ENCODE results near the gene EGFL7.

EGFL7 gene

DNA sequence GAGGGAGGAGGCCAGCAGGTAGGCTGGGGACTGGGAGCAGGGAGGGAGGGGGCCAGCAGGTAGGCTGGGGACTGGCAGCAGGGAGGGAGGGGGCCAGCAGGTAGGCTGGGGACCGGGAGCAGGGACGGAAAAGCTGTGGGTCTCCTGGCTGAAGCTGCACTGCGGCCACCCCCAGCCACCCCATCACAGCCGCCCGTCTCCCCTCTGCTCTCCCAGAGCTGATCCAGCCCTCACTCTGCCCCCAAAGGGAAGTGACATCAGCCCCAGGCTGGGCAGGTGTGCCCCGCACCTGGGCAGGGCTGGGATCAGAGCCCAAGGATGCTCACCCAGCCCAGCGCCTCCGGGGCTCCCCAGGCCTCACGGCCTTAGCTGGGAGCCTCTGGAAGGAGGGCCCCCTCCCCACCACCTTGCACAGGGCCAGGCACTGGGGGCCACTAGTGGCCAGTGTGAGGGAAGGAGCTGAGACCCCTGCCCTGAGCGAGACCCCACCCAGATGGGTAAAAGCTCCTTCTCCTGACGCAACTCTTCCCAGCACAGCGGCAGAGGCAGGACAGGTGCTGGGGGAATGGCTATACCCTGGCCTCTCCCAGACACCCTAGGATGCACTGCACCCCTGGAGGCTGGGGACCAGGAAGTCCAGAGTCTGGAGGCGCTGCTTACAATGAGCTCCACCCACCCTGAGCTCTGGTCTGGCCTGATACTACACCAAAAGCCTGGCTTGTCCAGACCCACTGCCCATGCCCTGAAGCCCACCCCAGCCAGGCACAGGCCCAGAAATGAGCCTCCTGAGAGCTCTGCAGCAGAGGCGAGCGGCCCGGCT lies 13.0 kb downstream of the EGFL7 start:
- DNase-seq = no peak

GRCh38 chr9:136676297-136676794 lies 13.6 kb downstream of the EGFL7 start:
- no peak for DNase-seq

DNA sequence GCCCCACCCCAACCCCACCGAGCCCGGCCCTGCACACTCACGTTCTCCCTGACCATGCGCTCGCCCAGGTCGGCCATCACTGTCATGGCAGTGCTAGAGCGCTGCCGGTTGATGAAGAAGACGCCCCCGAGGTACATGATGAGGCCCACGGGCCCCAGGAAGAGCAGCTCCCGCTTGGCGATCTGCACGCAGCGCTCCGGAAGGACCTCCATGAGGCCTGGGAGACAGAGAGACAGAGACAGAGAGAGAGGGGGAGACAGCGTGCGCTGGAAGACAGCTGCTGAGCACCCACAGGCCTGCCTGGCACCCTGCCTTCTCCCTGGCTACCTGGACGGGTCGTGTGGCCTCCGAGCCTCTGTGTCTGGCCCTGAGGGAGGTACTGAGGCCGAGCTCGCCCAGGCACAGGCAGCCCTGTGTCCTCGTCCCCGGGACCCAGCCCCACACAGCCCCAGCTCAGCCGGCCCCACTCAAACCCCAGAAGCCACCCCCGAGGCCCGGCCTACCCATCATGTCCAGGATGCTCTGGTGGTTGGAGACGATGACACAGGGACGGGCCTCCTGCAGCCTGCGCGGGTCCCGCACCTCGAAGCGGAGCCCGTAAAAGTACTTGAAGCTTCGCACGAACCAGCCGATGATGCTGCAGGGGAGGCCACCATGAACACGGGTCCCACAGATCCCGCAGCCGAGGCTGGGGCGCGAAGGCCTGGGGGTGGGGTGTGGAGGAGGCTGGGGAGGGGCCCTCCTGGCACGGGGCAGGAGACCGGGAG lies 14.4 kb downstream of the EGFL7 start:
- DNase-seq = no peak

DNA sequence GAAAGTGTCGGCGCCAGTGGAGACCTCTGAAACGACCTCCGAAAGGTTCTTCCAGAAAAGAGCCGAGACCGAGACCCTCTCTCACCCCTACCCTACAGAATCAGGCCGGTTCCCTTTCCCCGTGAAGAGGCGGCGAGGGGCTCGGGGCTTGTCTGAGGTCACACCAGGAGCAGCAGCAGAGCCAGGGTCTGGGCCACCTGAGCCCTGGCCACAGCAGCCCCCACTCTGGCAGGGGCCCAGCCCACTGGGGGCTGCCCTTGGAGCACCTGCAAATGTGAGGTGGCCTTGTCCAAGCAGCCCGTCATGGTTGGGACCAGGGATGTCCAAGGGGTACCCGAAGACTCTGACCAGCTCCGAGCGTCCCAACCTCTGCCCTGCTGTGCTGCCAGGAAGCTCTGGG lies 15.3 kb downstream of the EGFL7 start:
- no peak for DNase-seq

DNA sequence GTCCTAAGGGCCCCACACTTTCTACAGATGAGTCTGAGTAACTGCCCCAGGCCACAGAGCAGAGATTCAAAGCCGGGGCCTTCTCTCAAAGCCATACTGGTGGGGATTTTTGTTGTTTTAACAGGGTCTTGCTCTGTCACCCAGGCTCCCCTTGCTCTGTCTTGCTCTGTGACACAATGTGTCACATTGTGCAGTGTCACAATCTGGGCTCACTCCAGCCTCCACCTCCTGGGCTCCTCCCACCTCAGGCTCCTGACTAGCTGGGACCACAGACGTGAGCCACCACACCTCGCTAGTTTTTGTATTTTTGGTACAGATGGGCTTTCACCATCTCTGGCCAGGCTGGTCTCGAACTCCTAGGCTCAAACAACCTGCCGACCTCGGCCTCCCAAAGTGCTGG lies 15.9 kb downstream of the EGFL7 start:
- no peak for DNase-seq

DNA sequence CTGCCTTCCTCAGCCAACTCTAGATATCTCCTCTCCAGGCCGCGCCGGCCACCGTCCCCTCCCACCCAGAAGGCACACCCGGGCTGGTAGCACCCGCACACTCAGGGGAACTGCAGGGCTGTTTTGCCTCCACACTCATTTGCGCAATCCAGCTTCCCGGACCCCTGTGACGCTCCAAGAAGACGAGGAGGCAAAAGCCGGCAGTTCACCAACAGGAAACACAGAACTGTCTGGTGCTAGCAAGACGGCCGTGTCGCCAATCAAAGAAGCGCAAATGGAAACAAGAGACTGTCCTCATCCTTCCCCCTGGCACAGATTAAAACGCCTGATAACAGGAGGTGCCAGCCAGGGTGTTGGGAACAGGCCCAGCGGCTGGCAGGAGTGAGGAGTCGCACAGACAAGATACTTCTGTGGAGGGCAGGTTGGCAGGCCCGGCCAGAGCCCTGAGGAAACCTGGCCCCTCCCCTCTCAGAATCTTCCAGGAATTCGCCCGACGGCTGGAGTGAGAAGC lies 16.8 kb downstream of the EGFL7 start:
- DNase-seq = no peak

GRCh38 chr9:136681029-136681428 lies 18.3 kb downstream of the EGFL7 start:
- no peak for DNase-seq

- no peak for DNase-seq
These were observed 19.4 kb downstream of the EGFL7 start for GRCh38 chr9:136681945-136682699.

DNA sequence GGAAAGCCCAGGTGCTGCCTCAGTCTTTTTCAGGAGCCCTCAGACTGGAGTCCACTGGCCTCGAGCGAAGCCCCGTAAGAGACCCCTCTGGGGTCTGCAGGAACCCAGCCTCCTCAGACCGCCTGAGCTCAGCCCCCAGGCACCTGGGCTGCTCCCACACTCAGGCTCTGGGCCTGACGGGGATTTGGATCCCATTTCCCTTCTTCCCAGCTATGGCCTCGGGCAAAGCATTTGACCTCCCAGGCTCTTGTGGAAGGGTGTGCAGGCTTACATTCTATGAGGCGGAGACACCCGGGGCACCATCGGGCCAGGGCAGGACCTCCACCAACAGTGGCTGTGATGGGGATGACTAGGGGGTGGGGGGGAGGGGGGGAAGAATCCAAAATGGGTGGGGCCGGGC lies 20.0 kb downstream of the EGFL7 start:
- no peak for DNase-seq

DNA sequence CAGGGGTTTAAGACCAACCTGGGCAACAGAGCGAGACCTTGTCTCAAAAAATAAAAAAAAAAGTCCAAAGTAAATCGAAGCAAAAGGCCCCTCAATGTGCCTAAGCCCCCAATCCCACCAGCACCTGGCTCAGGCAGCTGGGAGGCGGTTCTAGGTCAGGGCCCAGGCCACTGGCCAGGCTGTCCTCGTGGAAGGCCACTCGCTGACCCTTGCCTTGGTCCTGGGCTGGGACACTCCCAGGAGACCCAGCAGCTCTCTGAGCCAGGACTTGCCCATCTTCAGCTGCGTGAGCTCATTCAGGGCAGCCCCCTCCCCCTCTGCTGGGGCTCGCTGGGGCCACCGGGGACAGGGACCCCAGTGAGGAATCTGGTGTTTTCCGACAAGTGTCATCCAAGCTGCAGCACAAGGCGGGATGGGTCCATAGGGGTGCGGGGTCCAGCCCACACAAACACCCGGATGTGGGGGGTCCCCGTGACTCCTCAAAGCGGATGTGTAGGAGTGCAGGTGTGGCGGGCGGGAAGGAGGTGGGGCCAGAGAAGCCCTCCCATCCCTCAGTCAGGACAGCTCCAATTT lies 20.5 kb downstream of the EGFL7 start:
- DNase-seq = no peak

GRCh38 chr9:136683755-136684154 lies 21.0 kb downstream of the EGFL7 start:
- DNase-seq = no peak

- DNase-seq = no peak
These were observed 21.6 kb downstream of the EGFL7 start for GRCh38 chr9:136684339-136684738.

GRCh38 chr9:136684799-136685198 lies 22.1 kb downstream of the EGFL7 start:
- no peak for DNase-seq

DNA sequence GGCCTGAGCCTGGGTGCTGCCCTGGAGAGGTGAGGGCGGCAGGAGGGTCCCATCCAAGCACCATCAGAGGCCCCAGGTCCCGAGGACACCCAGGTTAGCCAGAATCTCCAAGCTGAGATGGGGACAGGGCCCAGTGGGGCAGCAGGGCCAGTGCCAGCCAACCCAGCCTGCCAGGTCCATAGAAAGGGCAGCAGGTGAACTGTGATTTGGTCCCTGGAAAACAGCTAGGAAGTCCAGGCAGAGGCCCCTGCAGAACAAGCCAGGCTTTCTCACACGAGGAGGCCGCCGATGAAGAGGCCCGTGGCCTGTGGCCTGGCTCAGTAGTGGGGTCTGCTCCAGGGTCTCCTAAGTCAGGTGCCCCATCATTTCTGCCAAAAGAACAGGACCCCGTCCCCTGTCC lies 22.5 kb downstream of the EGFL7 start:
- no peak for DNase-seq

GRCh38 chr9:136685790-136686533 lies 23.2 kb downstream of the EGFL7 start:
- DNase-seq = no peak

- DNase-seq = no peak
These were observed 23.7 kb downstream of the EGFL7 start for GRCh38 chr9:136686534-136686793.

DNA sequence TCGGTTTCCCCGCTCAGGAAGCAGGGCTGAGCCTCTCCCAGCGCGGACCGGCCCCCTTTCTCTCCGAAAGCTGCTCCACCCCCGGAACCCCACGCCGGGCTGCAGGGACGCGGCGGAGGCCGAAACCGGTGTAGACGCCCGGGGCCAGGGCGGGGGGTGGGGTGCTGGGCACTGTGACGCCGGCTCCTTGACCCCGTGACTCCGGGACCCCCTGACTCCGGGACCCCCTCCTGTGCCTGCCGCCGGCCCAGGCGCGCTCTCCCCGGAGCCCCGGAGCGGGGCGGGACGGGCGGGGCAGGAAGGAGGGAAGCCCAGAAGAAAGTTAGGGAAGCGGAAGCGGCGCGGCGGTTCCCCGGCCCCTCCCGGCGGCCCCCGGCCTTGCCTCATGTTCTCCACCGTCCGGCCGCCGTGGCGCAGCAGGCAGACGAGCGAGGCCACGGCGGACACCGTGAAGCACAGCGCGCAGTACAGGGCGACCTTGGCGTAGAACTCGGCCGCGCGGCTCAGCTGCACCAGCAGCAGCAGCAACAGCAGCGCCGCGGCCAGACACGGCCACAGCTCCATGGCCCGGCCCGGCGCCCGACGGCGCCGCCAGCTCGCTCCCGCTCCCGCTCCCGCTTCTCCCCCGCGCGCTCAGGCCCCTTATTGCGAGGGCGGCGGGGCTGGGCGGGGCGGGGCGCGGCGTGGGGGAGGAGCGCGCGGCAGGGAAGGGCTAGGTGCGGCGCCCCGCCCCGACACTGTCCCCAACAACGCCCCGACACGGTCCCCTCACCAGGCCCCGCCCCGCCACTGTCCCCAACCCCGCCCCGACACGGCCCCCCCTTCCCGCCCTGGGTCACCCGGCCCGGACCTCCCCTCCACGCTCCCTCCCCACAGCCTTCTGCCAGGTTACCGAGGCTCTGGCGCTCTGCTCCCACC lies 24.3 kb downstream of the EGFL7 start, which contains the start of gene AGPAT2:
TSS of gene AGPAT2 (minus strand) at position 664 of the 918 bp plus-strand sequence. CDS start at position 564, 100 bp downstream.
- no peak for DNase-seq

GRCh38 chr9:136687721-136688223 lies 25.1 kb downstream of the EGFL7 start:
- DNase-seq = no peak

GRCh38 chr9:136688274-136689107 lies 25.8 kb downstream of the EGFL7 start:
- DNase-seq = no peak

DNA sequence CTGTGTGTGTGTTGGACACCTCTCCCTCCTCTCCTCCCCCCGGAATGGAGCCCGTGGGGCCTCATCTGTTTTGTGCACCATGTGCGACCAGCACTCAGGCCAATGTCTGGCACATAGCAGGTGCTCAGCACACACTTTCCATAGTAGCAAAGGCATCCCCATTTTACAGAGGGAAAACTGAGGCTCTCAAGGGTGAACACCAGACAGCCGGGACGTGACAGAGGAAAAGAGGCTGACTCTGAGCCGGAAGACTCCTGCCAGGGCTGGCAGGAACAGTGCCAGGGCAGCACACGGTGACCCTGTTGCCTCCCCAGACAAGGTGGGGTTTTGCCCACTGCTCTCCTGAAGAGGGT lies 26.4 kb downstream of the EGFL7 start:
- DNase-seq = no peak
